MM.1S (cell line): Measurements from ENCODE around the gene IRS2.

Experiments
- EZH2 ChIP-seq: fragments of 300-600 bp; sonication (generic); optimal IDR thresholded peaks from 2 replicates; pipeline ENCODE3; 2017; ENCODE audit warnings: low read depth, mild to moderate bottlenecking, antibody characterized with exemption, low read length, mixed read lengths
- TF ChIP-seq, protein P1 (sequence below): fragments of 300-600 bp; sonication (generic); IDR thresholded peaks from 2 replicates; pipeline ENCODE4 v1.5.1; 2016; ENCODE audit warnings: antibody characterized with exemption, low read length, mixed read lengths

DNA sequence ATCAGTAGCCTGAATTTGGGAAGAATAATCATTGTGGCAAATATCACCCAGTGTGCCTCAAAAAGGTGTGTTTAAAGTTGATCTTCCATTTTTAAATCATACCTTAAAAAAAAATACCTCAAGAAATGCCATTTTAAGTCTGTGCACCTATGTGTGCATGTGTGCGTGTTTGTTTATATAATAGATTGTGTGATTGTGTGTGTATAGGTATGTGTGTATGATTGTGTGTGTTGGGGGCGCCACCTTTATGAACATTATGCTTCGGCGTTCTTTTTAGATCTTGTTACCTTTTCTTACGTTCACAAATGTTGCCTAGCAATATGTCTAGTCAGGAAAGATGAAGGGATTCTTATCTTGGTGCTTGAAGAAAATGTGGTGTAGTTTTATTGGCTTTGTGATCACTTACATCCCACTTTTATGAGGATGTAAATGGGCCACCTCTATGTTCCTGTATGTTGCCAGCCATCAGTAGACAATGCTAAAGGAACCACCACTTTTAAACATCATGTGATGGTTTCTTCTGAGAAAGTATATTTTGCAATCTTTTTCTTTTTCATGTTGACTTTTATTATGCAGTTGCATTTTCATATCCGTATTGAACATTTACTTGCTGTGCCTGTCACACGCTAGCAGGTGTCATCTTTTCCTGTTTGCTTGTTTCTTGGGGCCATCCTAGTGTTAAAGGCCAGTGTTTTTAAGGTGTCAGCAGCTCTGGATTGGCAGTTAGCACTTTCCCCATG, 2.2 kb upstream of the IRS2 start:
- TF ChIP-seq, protein P1, sequence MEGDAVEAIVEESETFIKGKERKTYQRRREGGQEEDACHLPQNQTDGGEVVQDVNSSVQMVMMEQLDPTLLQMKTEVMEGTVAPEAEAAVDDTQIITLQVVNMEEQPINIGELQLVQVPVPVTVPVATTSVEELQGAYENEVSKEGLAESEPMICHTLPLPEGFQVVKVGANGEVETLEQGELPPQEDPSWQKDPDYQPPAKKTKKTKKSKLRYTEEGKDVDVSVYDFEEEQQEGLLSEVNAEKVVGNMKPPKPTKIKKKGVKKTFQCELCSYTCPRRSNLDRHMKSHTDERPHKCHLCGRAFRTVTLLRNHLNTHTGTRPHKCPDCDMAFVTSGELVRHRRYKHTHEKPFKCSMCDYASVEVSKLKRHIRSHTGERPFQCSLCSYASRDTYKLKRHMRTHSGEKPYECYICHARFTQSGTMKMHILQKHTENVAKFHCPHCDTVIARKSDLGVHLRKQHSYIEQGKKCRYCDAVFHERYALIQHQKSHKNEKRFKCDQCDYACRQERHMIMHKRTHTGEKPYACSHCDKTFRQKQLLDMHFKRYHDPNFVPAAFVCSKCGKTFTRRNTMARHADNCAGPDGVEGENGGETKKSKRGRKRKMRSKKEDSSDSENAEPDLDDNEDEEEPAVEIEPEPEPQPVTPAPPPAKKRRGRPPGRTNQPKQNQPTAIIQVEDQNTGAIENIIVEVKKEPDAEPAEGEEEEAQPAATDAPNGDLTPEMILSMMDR: no peak
- TF ChIP-seq EZH2: no peak
